Sigmoid colon (tissue), 3 donors: ENCODE measurements around the gene EIF4G3.

ENCODE experiments used
- POLR2A ChIP-seq, 2 donors: fragments of 450-650 bp; IDR thresholded peaks; one replicate each; pipeline ENCODE4 v1.6.1; 2016; ENCODE audit warnings: antibody characterized with exemption in 2 of 2, mild to moderate bottlenecking in 2 of 2, moderate library complexity in 2 of 2
- TF ChIP-seq, protein P1 (sequence below), 4 experiments: fragments of 450-650 bp in 3 of 4; fragments of 200-600 bp in 1 of 4; IDR thresholded peaks; one replicate each; pipeline ENCODE4 v1.5.1; 2016 to 2019; ENCODE audit warnings: antibody characterized with exemption in 4 of 4, mild to moderate bottlenecking in 3 of 4, moderate library complexity in 2 of 4

DNA sequence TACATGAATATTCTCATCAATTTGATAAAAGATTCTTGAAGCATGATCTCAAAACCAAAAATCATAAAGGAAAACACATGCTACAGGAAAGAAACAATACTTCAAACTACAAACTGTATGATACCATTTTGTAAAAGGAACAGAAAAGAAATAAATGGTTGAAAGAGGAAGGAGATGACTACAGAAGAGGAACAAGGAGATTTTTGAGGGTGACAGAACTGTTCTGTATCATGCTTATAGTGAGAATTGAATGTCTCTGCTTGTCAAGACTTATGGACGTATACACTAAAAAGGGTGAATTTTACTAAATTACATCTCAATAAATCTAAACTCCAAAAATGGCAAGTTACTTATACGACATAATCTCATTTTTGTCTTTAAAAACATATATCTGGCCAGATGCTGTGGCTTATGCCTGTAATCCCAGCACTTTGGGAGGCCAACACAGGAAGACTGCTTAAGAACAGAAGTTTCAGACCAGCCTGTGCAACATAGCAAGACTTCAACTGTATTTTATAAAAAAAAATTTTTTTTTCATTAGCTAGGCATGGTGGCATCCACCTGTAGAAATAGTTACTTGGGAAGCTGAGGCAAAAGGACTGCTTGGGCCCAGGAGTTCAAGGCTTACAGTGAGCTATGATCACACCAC is 125.4 kb downstream of the EIF4G3 start:
- no peak for TF ChIP-seq POLR2A (IDR thresholded peaks at IDR 0.05)
- TF ChIP-seq, protein P1, sequence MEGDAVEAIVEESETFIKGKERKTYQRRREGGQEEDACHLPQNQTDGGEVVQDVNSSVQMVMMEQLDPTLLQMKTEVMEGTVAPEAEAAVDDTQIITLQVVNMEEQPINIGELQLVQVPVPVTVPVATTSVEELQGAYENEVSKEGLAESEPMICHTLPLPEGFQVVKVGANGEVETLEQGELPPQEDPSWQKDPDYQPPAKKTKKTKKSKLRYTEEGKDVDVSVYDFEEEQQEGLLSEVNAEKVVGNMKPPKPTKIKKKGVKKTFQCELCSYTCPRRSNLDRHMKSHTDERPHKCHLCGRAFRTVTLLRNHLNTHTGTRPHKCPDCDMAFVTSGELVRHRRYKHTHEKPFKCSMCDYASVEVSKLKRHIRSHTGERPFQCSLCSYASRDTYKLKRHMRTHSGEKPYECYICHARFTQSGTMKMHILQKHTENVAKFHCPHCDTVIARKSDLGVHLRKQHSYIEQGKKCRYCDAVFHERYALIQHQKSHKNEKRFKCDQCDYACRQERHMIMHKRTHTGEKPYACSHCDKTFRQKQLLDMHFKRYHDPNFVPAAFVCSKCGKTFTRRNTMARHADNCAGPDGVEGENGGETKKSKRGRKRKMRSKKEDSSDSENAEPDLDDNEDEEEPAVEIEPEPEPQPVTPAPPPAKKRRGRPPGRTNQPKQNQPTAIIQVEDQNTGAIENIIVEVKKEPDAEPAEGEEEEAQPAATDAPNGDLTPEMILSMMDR (IDR thresholded peaks at IDR 0.05) = no peak
